DMS 273 (cell line): ENCODE data around the gene SLC25A29.
A peak's percentile ranks its signal among the peaks of the same experiment; 100 is the strongest.

Experiments
- DNase-seq: peaks from one replicate; lab custom pipeline; 2025; ENCODE audit not compliant: unreplicated experiment; lab: John Stamatoyannopoulos, UW

SLC25A29 gene

DNA sequence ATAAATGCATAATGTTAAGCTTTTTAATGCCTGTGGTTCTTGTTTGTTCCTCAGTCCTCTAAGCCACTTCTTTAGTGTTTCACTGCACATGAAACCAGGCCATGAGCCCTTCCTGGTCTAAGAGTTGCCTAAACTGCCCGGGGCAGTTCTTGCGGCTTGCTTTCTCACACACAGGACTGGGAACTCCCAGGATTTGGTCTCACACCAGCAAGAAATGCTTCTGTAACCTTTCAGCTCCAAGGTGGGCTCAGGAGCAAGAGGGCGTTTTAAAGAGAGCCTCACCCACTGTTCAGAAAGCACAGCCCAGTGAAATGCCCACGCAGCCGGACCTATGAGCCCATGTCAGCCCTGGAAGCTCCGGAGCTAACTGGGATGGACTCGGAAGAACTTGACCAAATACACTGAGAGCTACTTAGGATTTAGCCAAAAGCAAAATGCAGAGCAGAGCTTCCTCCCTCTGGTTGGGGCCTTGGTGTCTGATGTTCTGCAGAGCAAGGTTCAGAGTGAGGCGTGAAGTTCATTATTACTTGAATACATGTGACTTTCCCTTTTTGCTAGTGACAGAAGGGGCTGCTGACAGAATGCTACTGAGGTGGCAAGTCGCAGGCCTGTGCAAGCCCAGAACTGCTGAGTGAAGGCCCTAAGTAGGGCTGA is 23.4 kb downstream of the SLC25A29 start:
- DNase-seq = no peak

DNA sequence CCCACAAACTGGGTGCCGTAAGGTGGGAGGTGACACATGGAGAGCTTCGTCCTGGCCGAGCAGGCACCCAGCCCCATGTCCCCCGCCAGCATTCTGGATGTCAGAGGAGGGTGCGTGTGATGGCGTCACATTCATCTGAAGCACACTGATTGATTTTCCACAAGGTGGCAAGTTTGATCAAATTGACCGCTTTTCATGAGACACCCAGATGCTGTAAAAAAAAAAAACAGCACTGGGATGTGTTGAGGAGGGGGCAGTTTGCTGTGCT is 24.2 kb downstream of the SLC25A29 start:
- DNase-seq = no peak

DNA sequence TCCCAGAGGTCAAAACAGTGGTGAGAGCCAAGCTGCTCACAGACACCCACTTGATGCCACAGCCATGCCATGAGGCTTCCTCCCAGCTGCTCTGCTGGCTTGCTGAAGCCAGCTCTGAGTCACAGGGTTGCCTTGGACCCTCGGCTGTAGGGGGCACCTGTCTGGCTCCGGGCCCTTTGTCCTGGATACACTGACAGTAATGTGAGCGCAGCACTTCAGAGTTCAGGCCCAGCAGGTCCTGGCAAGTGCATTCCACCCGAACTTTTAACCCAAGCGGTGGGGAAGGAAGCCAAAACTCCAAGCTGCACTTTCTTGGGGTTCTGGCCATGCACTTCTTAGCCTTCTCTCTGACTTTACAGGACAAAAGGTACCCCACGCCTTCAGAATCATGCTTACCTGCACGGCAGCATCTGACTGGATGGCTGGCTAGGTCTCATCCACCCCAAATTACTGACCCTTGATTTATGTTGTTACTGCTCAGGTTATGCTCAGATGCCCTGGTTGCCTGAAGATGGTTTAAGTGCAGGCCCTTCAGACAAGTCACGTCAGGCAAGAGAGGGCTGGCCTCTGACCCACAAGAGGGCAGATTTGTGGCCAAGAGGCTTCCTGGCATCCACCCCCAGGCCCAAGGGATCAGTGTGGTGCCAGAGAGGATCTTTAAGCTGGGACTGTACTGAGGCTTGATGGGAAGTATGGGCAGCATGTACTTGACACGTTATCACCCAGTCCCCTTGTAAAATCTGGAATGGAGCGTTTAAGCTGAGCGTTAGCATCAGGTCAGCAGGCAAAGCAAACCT is 24.8 kb downstream of the SLC25A29 start:
- DNase-seq = peak; percentile 32

DNA sequence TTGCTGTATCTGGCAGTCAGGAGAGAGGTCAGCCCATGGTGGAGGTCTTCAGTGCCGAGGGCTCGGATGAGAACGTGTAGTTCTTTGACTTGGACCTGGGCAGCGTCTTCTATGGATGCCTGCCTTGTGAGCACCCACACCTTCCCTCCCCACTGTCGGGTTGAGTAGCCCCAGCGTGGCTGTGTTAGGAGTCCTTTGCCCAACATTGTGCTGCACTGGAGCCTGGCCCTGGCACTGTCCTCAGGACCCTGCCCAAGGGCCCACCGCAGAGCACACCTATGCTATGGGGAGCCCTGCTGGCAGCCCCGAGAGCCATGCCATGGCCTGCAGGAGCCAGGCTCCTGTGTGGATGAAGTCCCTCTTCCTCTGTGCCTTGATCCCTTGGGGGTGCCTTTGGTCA is 26.7 kb downstream of the SLC25A29 start:
- no peak for DNase-seq

DNA sequence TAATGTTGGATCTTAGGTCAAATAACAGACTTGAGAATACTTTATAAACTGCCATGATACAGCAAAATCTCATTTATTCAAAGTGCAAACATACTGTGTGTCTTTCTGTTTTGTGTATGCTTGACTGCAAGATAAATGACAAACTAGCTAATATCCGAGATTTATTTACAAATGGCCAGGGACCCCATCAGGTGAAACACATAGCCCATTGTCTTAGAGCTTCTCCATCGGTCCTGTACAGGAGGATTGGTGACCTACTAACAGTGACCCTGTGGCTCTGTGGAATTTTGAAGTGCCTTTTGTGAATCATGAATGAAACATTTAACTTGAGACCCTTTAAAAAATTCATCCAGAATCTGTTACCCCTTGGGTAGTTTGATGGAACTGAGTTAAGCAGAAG is 27.1 kb downstream of the SLC25A29 start:
- DNase-seq = no peak

DNA sequence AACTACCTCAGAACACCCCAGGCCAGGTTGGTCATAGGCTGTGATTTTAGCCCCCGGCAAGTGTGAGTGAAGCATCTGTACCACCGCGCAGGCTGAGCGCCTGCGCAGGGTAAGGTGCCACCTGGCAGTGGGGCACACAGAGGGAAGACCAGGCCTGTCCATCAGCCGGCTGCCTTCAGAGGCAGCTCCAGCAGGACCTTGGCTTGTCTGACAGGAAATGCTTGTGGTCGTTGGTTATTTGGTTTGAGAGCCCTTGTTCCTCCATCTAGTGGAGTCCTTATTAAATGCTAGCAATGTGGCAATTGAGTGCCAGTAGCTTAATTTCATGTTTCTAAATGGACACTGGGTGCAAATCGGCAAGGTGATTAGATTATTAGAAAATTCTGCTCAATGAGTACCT is 27.5 kb downstream of the SLC25A29 start:
- no peak for DNase-seq

DNA sequence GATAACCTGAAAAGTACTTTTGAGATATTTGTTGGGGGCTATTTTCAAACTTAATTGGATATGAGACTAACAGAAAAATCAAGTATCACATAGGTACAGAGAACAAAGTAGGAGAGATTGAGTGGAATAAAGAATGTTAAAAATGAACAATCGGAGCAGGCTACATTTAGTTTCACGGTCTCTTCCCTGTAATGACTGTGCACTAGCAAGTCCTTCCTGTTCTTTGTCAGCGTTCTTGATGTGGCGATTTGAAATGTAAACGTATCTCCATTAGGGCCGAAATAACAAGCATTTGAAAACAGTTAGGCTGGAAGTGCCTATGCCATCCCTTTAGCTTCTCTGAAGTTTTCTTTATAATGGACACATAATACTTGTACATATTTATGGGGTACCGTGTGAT is 31.0 kb downstream of the SLC25A29 start:
- DNase-seq = no peak

DNA sequence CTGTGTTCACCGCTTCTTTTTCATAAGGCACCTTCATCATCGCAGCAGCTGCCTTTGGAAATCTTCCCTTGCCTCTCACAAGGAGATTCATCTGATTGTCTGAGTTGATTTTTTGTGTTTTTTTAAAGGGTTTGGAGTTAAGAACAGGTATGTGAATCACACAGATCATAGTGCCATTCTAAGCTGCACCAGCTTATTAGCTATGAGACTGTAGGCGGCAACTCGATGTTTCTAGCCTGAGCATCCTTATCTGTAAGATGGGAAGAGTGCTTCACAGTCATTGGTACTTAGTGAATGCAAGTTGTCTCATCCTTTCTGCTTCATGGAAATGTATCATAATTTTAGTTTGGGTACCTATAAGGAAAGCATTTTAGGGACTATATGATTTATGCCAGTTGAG is 32.0 kb downstream of the SLC25A29 start:
- DNase-seq = no peak

DNA sequence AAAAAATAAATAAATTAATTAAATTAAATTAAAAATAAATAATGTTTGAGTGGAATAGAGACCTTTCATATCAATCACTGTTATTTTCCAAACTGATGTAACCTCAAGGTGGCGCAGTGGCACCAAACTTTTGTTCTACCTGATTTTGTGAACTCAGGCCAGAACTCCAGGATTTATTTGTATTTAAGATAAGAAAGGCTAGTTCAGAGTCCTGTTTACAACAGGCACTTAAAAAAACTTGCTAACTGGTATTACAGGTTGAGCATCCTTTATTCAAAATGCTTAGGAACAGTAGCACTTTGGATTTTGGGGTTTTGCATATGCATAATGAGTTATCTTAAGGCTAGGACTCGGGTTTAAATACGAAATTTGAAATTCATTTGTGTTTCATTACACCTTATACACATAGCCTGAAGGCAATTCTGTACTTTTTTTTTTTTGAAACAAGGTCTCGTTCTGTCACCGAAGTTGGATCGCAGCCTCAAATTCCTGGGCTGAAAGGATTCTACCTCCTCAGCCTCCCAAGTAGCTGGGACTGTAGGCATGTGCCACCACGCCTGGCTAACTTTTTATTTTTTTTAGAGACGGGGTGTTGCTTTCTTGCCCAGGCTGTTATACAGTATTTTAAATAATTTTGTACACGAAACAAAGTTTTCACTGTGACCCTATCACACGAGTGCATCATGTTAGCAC is 34.9 kb downstream of the SLC25A29 start:
- DNase-seq = peak; percentile 29

DNA sequence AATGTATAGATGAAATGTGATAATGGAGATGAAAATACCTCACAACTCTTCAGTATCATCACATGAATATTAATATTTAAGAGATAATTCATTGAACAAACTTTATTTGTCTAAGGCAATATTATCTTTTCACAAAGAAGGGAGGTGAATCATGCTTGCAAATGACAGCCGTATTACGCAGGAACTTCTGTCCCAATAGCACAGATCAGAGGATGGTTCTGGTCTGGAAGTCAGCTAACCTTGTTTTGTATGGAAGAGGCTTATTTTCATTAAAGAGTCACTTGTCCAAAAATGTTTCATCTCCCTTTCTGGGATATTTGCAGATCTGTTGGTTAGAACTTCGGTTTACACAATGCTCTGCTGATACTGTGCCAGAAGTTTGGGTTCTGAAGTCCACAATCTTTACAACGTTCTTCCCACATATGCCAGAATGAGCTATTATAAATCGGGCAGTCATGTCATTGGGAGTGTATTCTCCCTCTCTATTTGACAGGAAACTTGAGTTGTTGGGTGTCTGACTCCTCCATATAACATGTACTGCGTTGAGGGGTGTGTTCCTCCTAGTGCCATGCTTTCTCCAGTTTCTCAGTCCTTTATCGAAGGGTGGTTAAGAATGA is 37.5 kb downstream of the SLC25A29 start:
- DNase-seq = no peak

DNA sequence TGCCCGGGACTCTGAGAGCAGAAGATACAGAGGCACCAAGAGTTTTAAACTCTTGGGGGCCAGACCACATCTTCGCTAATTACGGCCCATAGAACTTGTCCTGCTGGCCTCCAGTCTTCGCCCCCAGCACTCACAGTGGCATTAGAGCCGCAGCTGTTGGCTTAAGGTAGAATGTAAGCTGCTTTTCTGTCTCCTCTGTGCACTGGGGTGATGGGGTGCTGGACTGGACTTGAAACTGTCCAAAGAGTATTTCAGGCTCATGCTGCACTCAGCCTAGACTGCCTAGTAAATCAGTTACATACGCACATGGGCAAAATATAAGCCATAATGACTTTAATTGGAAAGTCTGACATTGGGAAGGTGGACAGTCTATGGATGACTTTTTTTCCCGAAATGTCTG is 38.3 kb downstream of the SLC25A29 start:
- no peak for DNase-seq

DNA sequence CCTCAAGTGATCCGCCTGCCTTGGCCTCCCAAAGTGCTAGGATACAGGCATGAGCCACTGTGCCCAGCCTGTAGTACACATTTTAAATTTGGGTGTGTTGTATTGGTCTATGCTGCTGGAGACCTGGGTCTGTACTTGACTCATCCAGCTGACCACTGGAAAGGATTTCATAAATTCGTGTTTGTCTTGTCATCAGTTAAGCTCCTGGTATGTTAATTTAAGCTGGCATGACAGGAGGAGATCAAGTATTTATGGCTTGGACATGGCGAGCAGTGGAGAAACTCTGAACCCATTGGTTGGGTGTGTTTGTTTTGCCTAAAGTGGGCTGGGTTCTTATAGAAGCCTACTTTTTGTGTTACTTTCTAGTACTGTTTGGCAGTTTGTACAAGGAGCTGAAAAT is 43.1 kb downstream of the SLC25A29 start:
- DNase-seq = no peak

DNA sequence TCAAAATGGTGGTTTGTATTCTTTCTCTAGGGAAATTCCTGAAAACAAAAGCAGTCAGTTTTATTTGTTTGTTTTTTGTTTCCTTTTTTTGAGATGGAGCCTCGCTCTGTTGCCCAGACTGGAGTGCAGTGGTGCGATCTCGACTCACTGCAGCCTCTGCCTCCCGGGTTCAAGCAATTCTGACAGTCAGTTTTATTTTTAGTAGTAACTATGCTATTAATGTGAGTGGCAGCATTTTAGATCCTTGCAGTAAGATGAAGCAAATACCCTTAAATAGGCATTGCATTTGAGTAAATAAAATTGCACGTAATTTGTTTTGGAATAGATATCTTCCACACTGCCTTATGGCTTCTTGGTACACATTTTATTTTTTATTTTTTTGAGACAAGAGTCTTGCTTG is 43.7 kb downstream of the SLC25A29 start:
- DNase-seq = no peak

DNA sequence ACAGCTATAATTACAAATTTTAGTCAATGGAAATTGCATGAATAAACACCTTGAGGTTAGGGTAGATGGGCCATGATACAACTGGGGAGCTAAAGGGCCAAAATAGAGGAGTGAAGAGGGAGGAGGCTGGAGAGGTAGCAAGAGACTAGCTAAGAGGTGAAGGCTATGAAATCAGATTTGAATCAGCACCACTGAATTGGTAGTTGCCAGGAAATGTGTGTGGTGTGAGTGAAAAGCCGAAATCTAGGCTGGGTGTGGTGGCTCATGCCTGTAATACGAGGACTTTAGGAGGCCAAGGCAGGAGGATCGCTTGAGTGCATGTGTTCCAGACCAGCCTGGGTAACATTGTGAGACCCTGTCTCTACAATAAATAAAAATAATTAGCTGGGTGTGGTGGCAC is 44.6 kb downstream of the SLC25A29 start:
- DNase-seq = no peak

DNA sequence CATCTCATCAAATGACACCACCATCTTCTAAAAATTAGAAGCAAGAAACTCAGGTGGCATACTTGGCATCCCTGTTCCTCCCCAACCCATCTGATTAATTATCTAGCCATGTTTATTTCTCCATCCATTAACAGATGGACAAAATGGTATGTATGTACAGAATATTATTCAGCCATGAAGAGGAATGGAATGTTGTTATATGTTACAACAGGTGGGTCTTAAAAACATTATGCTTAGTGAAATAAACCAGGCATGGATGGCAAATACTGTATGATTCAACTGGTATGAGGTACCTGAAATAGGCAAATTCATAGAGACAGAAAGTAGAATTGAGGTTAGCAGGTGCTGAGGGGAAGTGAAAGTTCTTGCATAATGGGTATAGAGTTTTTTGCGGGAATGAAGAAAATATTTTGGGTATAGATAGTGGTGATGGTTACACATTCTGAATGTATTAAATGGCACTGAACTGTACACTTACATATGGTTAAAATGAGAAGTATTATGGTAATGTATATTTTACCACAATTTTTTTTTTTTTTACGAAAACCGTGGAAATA is 49.8 kb downstream of the SLC25A29 start:
- DNase-seq = no peak

DNA sequence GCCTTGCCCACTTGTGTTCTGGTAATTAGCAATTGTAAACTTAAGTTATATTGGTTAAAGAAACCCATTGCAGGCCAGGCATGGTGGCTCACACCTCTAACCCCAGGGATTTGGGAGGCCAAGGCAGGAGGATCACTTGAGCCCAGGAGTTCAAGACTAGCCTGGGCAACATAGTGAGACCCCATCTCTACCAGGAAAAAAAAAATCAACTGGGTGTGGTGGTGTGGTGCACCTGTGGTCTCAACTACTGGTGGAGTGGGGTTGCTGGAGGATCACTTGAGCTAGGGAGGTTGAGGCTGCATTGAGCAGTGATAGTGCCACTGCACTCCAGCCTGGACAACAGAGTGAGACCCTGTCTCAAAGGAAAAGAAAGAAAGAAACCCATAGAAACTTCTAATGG is 53.6 kb downstream of the SLC25A29 start:
- DNase-seq = no peak

DNA sequence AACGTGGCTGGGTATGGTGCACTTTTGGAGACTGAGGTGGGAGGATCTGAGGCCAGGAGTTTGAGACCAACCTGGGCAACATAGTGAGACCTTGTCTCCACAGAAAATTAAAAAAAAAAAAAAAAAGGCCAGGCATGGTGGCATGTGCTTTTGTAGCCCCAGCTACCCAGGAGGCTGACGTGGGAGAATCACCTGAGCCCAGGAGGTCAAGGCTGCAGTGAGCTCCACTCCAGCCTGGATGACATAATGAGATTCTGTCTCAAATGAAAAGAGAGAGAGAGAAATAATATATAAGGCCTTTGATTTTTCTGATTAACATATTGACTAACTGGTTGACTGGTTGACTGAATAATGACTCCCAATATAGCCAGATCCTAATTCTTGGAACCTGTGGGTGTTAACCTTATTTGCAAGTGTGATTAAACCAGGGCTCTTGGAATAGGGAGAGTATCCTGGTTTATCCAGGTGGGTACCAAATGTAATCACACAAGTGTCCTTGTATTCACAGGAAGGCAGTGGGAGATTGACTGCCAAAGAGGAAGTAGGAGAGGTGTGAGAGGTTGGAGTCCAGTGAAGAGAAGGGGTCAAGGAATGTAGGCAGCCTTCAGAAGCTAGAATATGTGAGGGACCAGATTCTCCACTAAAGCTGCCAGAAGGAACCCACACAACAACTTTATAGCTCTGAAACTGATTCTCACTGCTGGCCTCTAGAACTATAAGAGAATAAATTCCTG is 55.3 kb downstream of the SLC25A29 start:
- no peak for DNase-seq

DNA sequence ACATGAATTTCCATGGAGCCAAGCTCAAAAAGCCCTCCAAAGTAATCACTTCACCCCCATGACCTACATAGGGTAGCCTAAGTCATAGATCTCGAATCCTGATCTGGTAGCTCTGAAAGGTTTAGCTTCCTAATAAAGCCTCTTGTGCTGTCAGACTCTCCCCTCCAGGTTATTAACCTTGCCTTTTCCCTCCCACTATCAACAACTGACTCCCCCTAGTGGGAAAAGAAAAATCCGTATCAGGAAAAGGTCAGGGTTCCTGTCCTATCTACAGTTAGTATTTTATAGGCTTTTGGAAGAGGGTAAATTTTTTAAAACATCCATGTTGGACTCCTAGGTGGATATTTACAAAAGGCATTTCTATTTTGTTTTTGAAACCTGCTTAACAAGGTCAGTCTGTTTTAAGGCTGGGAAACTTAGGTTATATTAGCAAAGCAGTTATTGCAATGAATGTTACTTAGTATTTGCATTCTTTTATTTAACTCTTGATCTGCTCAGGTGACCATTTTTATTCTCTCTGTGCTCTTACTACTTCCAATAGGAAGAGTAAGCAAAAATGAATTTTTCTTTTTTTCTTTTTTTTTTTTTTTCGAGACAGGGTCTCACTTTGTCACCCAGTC is 59.3 kb downstream of the SLC25A29 start:
- peak; percentile 91 for DNase-seq

DNA sequence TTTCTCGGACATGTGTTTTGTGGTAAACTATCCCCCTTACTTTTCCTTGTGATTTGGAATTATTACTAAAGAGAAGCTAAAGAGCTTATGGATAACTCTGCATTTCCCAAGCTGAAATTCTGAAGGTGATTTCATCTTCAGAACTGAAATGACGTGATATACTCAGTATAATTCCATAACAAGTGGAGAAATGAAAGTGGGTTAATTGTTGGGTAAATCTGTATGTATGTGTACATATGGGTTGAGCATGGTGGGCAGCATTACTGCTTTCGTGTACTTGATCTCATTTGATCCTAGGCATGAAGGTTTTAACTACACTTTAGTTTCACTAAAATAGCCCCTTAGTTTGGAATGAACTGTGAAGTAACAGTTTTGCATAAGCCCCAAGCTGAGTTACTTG is 63.2 kb downstream of the SLC25A29 start:
- DNase-seq = no peak

DNA sequence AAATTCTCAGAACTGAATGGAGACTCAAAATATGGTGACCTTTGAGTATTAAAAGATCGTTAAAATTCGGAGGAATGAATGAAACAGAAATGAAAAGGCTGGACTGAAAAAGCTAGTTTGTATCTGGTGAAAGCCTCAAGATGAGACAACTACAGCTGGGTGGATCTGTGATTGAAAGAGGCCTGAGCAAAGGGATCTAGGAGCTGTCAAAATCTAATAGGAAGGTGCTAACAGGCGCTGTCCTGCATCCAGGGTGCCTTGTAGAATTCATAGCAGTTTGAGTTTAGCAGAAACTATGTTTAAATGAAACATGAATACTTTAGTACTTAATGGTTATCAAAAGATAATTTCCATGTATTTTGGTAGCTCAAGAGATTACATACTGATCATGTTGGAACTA is 65.0 kb downstream of the SLC25A29 start:
- no peak for DNase-seq
